Trophoblast cell (in vitro differentiated cells and primary cell): ENCODE results near the gene SHISA8.

Source experiments
- DNase-seq, 2 donors: peaks; one replicate each; pipeline ENCODE4 v3.0.0-alpha.2; 2016
- H2AFZ ChIP-seq: 2 replicates; pipeline ENCODE4 v1.6.1; 2013; ENCODE audit warnings: low read length, moderate library complexity, mild to moderate bottlenecking; ENCODE audit not compliant: insufficient read depth, poor library complexity
- H2AK5ac ChIP-seq: 2 replicates; pipeline ENCODE4 v1.6.1; 2013; ENCODE audit warnings: mild to moderate bottlenecking, low read length
- H2BK120ac ChIP-seq: 2 replicates; pipeline ENCODE4 v1.6.1; 2013; ENCODE audit warnings: low read length, mild to moderate bottlenecking, moderate library complexity; ENCODE audit not compliant: insufficient read depth, poor library complexity
- H2BK12ac ChIP-seq: 2 replicates; pipeline ENCODE4 v1.6.1; 2013; ENCODE audit warnings: mild to moderate bottlenecking, low read length, moderate library complexity
- H2BK5ac ChIP-seq: 2 replicates; pipeline ENCODE4 v1.6.1; 2013; ENCODE audit warnings: low read length, low read depth, moderate library complexity, mild to moderate bottlenecking; ENCODE audit not compliant: poor library complexity
- H3K14ac ChIP-seq: 2 replicates; pipeline ENCODE4 v1.6.1; 2013; ENCODE audit warnings: mild to moderate bottlenecking, low read length
- H3K18ac ChIP-seq: 2 replicates; pipeline ENCODE4 v1.6.1; 2013; ENCODE audit warnings: mild to moderate bottlenecking, low read length
- H3K23ac ChIP-seq: 2 replicates; pipeline ENCODE4 v1.6.1; 2013; ENCODE audit warnings: low read length
- H3K27ac ChIP-seq: 2 replicates; pipeline ENCODE4 v1.5.1; 2013; ENCODE audit warnings: low read depth, mild to moderate bottlenecking, inconsistent platforms, low read length, moderate library complexity
- H3K27me3 ChIP-seq: 2 replicates; pipeline ENCODE4 v1.6.1; 2013; ENCODE audit warnings: inconsistent platforms, mild to moderate bottlenecking, low read length, moderate library complexity; ENCODE audit not compliant: insufficient read depth
- H3K36me3 ChIP-seq, 2 experiments: 1 replicate in 1 of 2; 2 replicates in 1 of 2; pipeline ENCODE4 v1.6.1; 2013; ENCODE audit warnings: low read length in 2 of 2, mild to moderate bottlenecking in 2 of 2, moderate library complexity in 1 of 2; ENCODE audit not compliant: insufficient read depth in 2 of 2, control insufficient read depth in 1 of 2
- H3K4ac ChIP-seq: 2 replicates; pipeline ENCODE4 v1.6.1; 2013; ENCODE audit warnings: low read depth, mild to moderate bottlenecking, low read length, moderate library complexity
- H3K4me1 ChIP-seq, 2 experiments: 1 replicate in 1 of 2; 2 replicates in 1 of 2; pipeline ENCODE4 v1.6.1; 2013; ENCODE audit warnings: low read length in 2 of 2, mild to moderate bottlenecking in 2 of 2, moderate library complexity in 1 of 2; ENCODE audit not compliant: insufficient read depth in 2 of 2, control insufficient read depth in 1 of 2
- H3K4me2 ChIP-seq: 2 replicates; pipeline ENCODE4 v1.6.1; 2013; ENCODE audit warnings: inconsistent platforms, mild to moderate bottlenecking, low read length, moderate library complexity
- H3K4me3 ChIP-seq: 2 replicates; pipeline ENCODE4 v1.5.1; 2013; ENCODE audit warnings: mild to moderate bottlenecking, low read depth, low read length, inconsistent platforms
- H3K79me1 ChIP-seq: one replicate; pipeline ENCODE4 v1.6.1; 2013; ENCODE audit warnings: low read length
- H3K79me2 ChIP-seq: 2 replicates; pipeline ENCODE4 v1.6.1; 2013; ENCODE audit warnings: low read length, mild to moderate bottlenecking; ENCODE audit not compliant: control insufficient read depth, insufficient read depth, poor library complexity
- H3K9ac ChIP-seq: 2 replicates; pipeline ENCODE4 v1.6.1; 2013; ENCODE audit warnings: mild to moderate bottlenecking, low read length
- H3K9me3 ChIP-seq: 2 replicates; pipeline ENCODE4 v1.6.1; 2013; ENCODE audit warnings: low read depth, mild to moderate bottlenecking, control low read depth, inconsistent platforms, low read length; ENCODE audit not compliant: insufficient read depth
- H4K12ac ChIP-seq: 2 replicates; pipeline ENCODE4 v1.6.1; 2013; ENCODE audit warnings: low read depth, mild to moderate bottlenecking, low read length, moderate library complexity
- H4K8ac ChIP-seq: 2 replicates; pipeline ENCODE4 v1.6.1; 2013; ENCODE audit warnings: low read depth, mild to moderate bottlenecking, low read length, moderate library complexity
- H4K91ac ChIP-seq: one replicate; pipeline ENCODE4 v1.6.1; 2013; ENCODE audit warnings: low read depth, mild to moderate bottlenecking, low read length, moderate library complexity
- WGBS: extraction: QIAGEN DNeasy Blood & Tissue Kit; methylation state at CpG from one replicate; pipeline ENCODE4 v1.1.7; 2013; ENCODE audit warnings: missing lambda C conversion rate; ENCODE audit not compliant: insufficient read length, insufficient coverage; ENCODE audit errors: extremely low coverage; 5-methylcytosine and 5-hydroxymethylcytosine counted together

The SHISA8 gene

GRCh38 chr22:41913040-41913719, 1.7 kb downstream of the SHISA8 start:
- Histone ChIP-seq H3K4me1 (peaks cover 4 to 16% of the 10 kb centered on the region in 2 experiments), H3K36me3 (peaks cover 0 to under 1% of the 10 kb centered on the region in 2 experiments), H3K27me3 (peaks cover 79% of the 10 kb centered on the region), H3K4me3 (no peak overlapping the region), H2BK120ac (no peak overlapping the region), H4K91ac (no peak overlapping the region), H4K12ac (no peak overlapping the region), H3K79me1 (no peaks in the 10 kb centered on the region), H3K14ac (no peak overlapping the region), H2AK5ac (no peak overlapping the region), H3K9ac (no peak overlapping the region), H2BK5ac (no peak overlapping the region), H3K27ac (no peak overlapping the region), H4K8ac (no peak overlapping the region), H2BK12ac (no peak overlapping the region), H3K4me2 (no peak overlapping the region), H3K9me3 (peaks cover 17% of the 10 kb centered on the region), H3K4ac (no peak overlapping the region), H3K18ac (no peak overlapping the region), H2AFZ (no peak overlapping the region), H3K79me2 (no peaks in the 10 kb centered on the region), H3K23ac (no peak overlapping the region)
- DNase-seq = no peak
- no CpG with 5 or more reads among the region's 11 CpGs for WGBS

- DNase-seq = no peak
- Histone ChIP-seq H3K79me2 (no peaks in the 10 kb centered on the region), H3K4me2 (no peak overlapping the region), H3K79me1 (no peaks in the 10 kb centered on the region), H4K91ac (no peak overlapping the region), H4K8ac (no peak overlapping the region), H3K14ac (no peak overlapping the region), H2BK5ac (no peak overlapping the region), H3K9ac (no peak overlapping the region), H2BK12ac (no peak overlapping the region), H3K27me3 (peaks cover 75% of the 10 kb centered on the region), H3K4me3 (no peak overlapping the region), H2AK5ac (no peak overlapping the region), H3K23ac (no peak overlapping the region), H3K36me3 (peaks cover 2 to 7% of the 10 kb centered on the region in 2 experiments), H3K4me1 (peaks cover 4 to 16% of the 10 kb centered on the region in 2 experiments), H3K27ac (no peak overlapping the region), H3K9me3 (peaks cover 17% of the 10 kb centered on the region), H4K12ac (no peak overlapping the region), H3K18ac (no peak overlapping the region), H2BK120ac (no peak overlapping the region), H3K4ac (no peak overlapping the region), H2AFZ (no peak overlapping the region)
- no CpG with 5 or more reads among the region's 9 CpGs for WGBS
These were observed 2.4 kb downstream of the SHISA8 start for GRCh38 chr22:41912338-41913039.

- Histone ChIP-seq H3K4ac (no peak overlapping the region), H3K4me3 (no peak overlapping the region), H4K91ac (no peak overlapping the region), H2BK5ac (no peak overlapping the region), H3K18ac (no peak overlapping the region), H3K4me2 (peak overlapping the region; percentile 65), H3K23ac (no peak overlapping the region), H3K9me3 (peaks cover 17% of the 10 kb centered on the region), H3K4me1 (peaks cover 4 to 16% of the 10 kb centered on the region in 2 experiments), H3K79me2 (no peaks in the 10 kb centered on the region), H2BK12ac (no peak overlapping the region), H3K27me3 (peaks cover 67% of the 10 kb centered on the region), H4K12ac (no peak overlapping the region), H3K79me1 (no peaks in the 10 kb centered on the region), H4K8ac (no peak overlapping the region), H3K9ac (no peak overlapping the region), H2BK120ac (no peak overlapping the region), H2AFZ (no peak overlapping the region), H3K27ac (no peak overlapping the region), H3K14ac (no peak overlapping the region), H3K36me3 (peaks cover 9 to 18% of the 10 kb centered on the region in 2 experiments), H2AK5ac (no peak overlapping the region)
- no CpG with 5 or more reads among the region's 37 CpGs for WGBS
- DNase-seq = no peak
These were observed 3.8 kb downstream of the SHISA8 start for GRCh38 chr22:41911001-41911611.

GRCh38 chr22:41910050-41911000, 4.5 kb downstream of the SHISA8 start:
- Histone ChIP-seq H2AK5ac (no peak overlapping the region), H4K12ac (no peak overlapping the region), H2BK5ac (no peak overlapping the region), H3K4me3 (no peak overlapping the region), H3K27me3 (peaks cover 59% of the 10 kb centered on the region), H3K4me2 (peak overlapping the region; percentile 65), H3K14ac (no peak overlapping the region), H3K27ac (no peak overlapping the region), H3K9me3 (peaks cover 15% of the 10 kb centered on the region), H2BK120ac (no peak overlapping the region), H3K18ac (no peak overlapping the region), H3K4me1 (peaks cover 4 to 16% of the 10 kb centered on the region in 2 experiments), H3K79me2 (no peaks in the 10 kb centered on the region), H3K79me1 (no peaks in the 10 kb centered on the region), H4K8ac (no peak overlapping the region), H2AFZ (no peak overlapping the region), H2BK12ac (no peak overlapping the region), H4K91ac (no peak overlapping the region), H3K36me3 (peaks cover 16 to 26% of the 10 kb centered on the region in 2 experiments), H3K9ac (no peak overlapping the region), H3K4ac (no peak overlapping the region), H3K23ac (no peak overlapping the region)
- no CpG with 5 or more reads among the region's 112 CpGs for WGBS
- DNase-seq = peak; percentile 52 to 69
